SU-DHL-6 (cell line): Measurements from ENCODE around the gene ANKRD34A.

Experiments
- H2AFZ ChIP-seq: fragments of 200-600 bp; sonication (generic); 2 replicates; pipeline ENCODE4 v1.6.1; 2014; ENCODE audit warnings: low read depth, mild to moderate bottlenecking, moderate library complexity, mixed read lengths, antibody characterized with exemption, low read length; ENCODE audit not compliant: severe bottlenecking
- H3F3A ChIP-seq: fragments of 200-600 bp; shearing (Covaris generic); 2 replicates; pipeline ENCODE4 v1.6.0; 2016; ENCODE audit warnings: antibody characterized with exemption, mild to moderate bottlenecking; ENCODE audit not compliant: insufficient read depth
- H3K27ac ChIP-seq: fragments of 200-600 bp; sonication (generic); 2 replicates; pipeline ENCODE4 v1.5.1; 2016; ENCODE audit warnings: low read depth, mild to moderate bottlenecking, low read length, moderate library complexity, mixed read lengths
- H3K27me3 ChIP-seq: fragments of 200-600 bp; sonication (generic), shearing (Covaris generic); 2 replicates; pipeline ENCODE4 v1.6.0; 2014; ENCODE audit warnings: mild to moderate bottlenecking, low read length
- H3K36me3 ChIP-seq: fragments of 200-600 bp; sonication (generic); 2 replicates; pipeline ENCODE4 v1.6.1; 2014; ENCODE audit warnings: mild to moderate bottlenecking, low read length, mixed read lengths
- H3K4me2 ChIP-seq: fragments of 300-600, 200-600 bp; shearing (Covaris generic), sonication (generic); 2 replicates; pipeline ENCODE4 v1.6.0; 2014; ENCODE audit warnings: low read length, low read depth, mild to moderate bottlenecking; ENCODE audit not compliant: poor library complexity, severe bottlenecking
- H3K4me3 ChIP-seq: fragments of 200-600 bp; sonication (generic); 2 replicates; pipeline ENCODE4 v1.5.1; 2014; ENCODE audit warnings: antibody characterized with exemption, low read length, mild to moderate bottlenecking, mixed read lengths; ENCODE audit not compliant: insufficient read depth, poor library complexity, severe bottlenecking
- H3K79me2 ChIP-seq: fragments of 200-600 bp; sonication (generic); 2 replicates; pipeline ENCODE4 v1.6.1; 2014; ENCODE audit warnings: mild to moderate bottlenecking, low read length, moderate library complexity; ENCODE audit not compliant: insufficient read depth
- H3K9ac ChIP-seq: fragments of 200-600 bp; sonication (generic); 2 replicates; pipeline ENCODE4 v1.7.0; 2014; ENCODE audit warnings: mild to moderate bottlenecking, low read length
- H3K9me2 ChIP-seq: fragments of 200-600 bp; sonication (generic); replicated peaks from 2 replicates; pipeline ENCODE4 v1.6.1; 2014; ENCODE audit warnings: low read length; ENCODE audit not compliant: insufficient read depth
- H3K9me3 ChIP-seq: fragments of 200-600 bp; sonication (generic); 2 replicates; pipeline ENCODE4 v1.6.1; 2014; ENCODE audit warnings: low read length, mixed read lengths; ENCODE audit not compliant: insufficient read depth
- H4K20me1 ChIP-seq: fragments of 200-600 bp; sonication (generic); 2 replicates; pipeline ENCODE4 v1.6.1; 2014; ENCODE audit warnings: low read depth, mild to moderate bottlenecking, antibody characterized with exemption, low read length, moderate library complexity, mixed read lengths
- CTCF ChIP-seq: fragments of 200-600 bp; sonication (generic); IDR thresholded peaks from one replicate; pipeline ENCODE4 v1.5.1; 2017; ENCODE audit warnings: antibody characterized with exemption, mild to moderate bottlenecking, low read length, moderate library complexity; ENCODE audit not compliant: insufficient read depth, poor library complexity, severe bottlenecking
- EZH2phosphoT487 ChIP-seq: fragments of 200-600 bp; sonication (generic), shearing (Covaris generic); conservative IDR thresholded peaks from 2 replicates; pipeline ENCODE4 v1.6.1; 2018; ENCODE audit warnings: mild to moderate bottlenecking, antibody characterized with exemption, low read length, moderate library complexity, mixed read lengths

Gene ANKRD34A

GRCh38 chr1:145927916-145928643, 36.3 kb downstream of the ANKRD34A start:
- Histone ChIP-seq H3K27me3 (no peaks in the 10 kb centered on the region), H3K79me2 (peaks cover 14% of the 10 kb centered on the region), H3K9me2 (no peaks in the 10 kb centered on the region), H3K9me3 (no peaks in the 10 kb centered on the region), H2AFZ (no peak overlapping the region), H3K36me3 (peaks cover 9% of the 10 kb centered on the region), H3K27ac (peak overlapping the region; percentile 93), H4K20me1 (no peaks in the 10 kb centered on the region), H3F3A (peaks cover 38% of the 10 kb centered on the region), H3K4me2 (peak overlapping the region; percentile 94), H3K4me3 (peak overlapping the region; percentile 89), H3K9ac (peak overlapping the region; percentile 94)
- TF ChIP-seq CTCF, result no peak
- no peak for TF ChIP-seq EZH2phosphoT487

- Histone ChIP-seq H3K9me3 (no peaks in the 10 kb centered on the region), H3K27ac (peak within 1 kb of the TSS; percentile 93), H3K4me3 (peak within 1 kb of the TSS; percentile 89), H3K27me3 (no peaks in the 10 kb centered on the region), H4K20me1 (no peaks in the 10 kb centered on the region), H2AFZ (no peak within 1 kb of the TSS), H3K36me3 (peaks cover 9% of the 10 kb centered on the region), H3K4me2 (peak within 1 kb of the TSS; percentile 94), H3F3A (peaks cover 46% of the 10 kb centered on the region), H3K79me2 (peaks cover 14% of the 10 kb centered on the region), H3K9me2 (no peaks in the 10 kb centered on the region), H3K9ac (peak within 1 kb of the TSS; percentile 94)
- TF ChIP-seq EZH2phosphoT487 (no peak), CTCF (peak; percentile 38)
Measured at GRCh38 chr1:145927063-145927886, 37.1 kb downstream of the ANKRD34A start, which contains the start of gene RBM8A. RBM8A (minus strand) TSS chr1:145927484; CDS start chr1:145927426, 58 bp downstream.

- Histone ChIP-seq H3K27ac (peak overlapping the region; percentile 93), H3K27me3 (no peaks in the 10 kb centered on the region), H3K9me2 (no peaks in the 10 kb centered on the region), H3K36me3 (peaks cover 9% of the 10 kb centered on the region), H3K79me2 (peaks cover 14% of the 10 kb centered on the region), H4K20me1 (no peaks in the 10 kb centered on the region), H3K9me3 (no peaks in the 10 kb centered on the region), H2AFZ (no peak overlapping the region), H3F3A (peaks cover 50% of the 10 kb centered on the region), H3K9ac (peak overlapping the region; percentile 94), H3K4me3 (peak overlapping the region; percentile 89), H3K4me2 (peak overlapping the region; percentile 88)
- no peak for TF ChIP-seq CTCF
- no peak for TF ChIP-seq EZH2phosphoT487
Measured at GRCh38 chr1:145926686-145927062, 37.7 kb downstream of the ANKRD34A start.
